H9 (cell line): Measurements from ENCODE around the gene PDE2A. TPM values are rescaled to one million over a fixed set of nuclear protein-coding genes. Genes with fewer than 3 reads are reported as not detected.

Experiments used
- DNase-seq: peaks from one replicate; pipeline ENCODE4 v3.0.0-alpha.2; 2017
- H2AFZ ChIP-seq: one replicate; pipeline ENCODE4 v1.6.1; 2013; ENCODE audit warnings: mild to moderate bottlenecking, low read length, control low read depth, moderate library complexity
- H2AK5ac ChIP-seq: 2 replicates; pipeline ENCODE4 v1.6.1; 2013; ENCODE audit warnings: low read length, control low read depth, mixed read lengths; ENCODE audit not compliant: insufficient read length
- H2BK120ac ChIP-seq: one replicate; pipeline ENCODE4 v1.6.1; 2013; ENCODE audit warnings: low read depth, mild to moderate bottlenecking, low read length, control low read depth, inconsistent platforms; ENCODE audit not compliant: poor library complexity, severe bottlenecking
- H2BK12ac ChIP-seq: 2 replicates; pipeline ENCODE4 v1.6.1; 2013; ENCODE audit warnings: low read length, control low read depth, mixed read lengths, low read depth; ENCODE audit not compliant: insufficient read length
- H2BK15ac ChIP-seq: 2 replicates; pipeline ENCODE4 v1.6.1; 2013; ENCODE audit warnings: low read depth, low read length, control low read depth
- H2BK20ac ChIP-seq: one replicate; pipeline ENCODE4 v1.6.1; 2013; ENCODE audit warnings: low read depth, mild to moderate bottlenecking, low read length, control low read depth, inconsistent platforms; ENCODE audit not compliant: poor library complexity, severe bottlenecking
- H2BK5ac ChIP-seq: 2 replicates; pipeline ENCODE4 v1.6.1; 2013; ENCODE audit warnings: low read length, control low read depth, mixed read lengths; ENCODE audit not compliant: insufficient read length
- H3K14ac ChIP-seq: 2 replicates; pipeline ENCODE4 v1.6.1; 2013; ENCODE audit warnings: low read length, control low read depth; ENCODE audit not compliant: insufficient read depth
- H3K18ac ChIP-seq: 2 replicates; pipeline ENCODE4 v1.6.1; 2013; ENCODE audit warnings: low read depth, mild to moderate bottlenecking, mixed read lengths, low read length, control low read depth; ENCODE audit not compliant: insufficient read length
- H3K23ac ChIP-seq: 2 replicates; pipeline ENCODE4 v1.6.1; 2013; ENCODE audit warnings: low read length, control low read depth, mixed read lengths, low read depth; ENCODE audit not compliant: insufficient read length
- H3K23me2 ChIP-seq: 2 replicates; pipeline ENCODE4 v1.6.1; 2013; ENCODE audit warnings: low read depth, mild to moderate bottlenecking, mixed read lengths, low read length, control low read depth; ENCODE audit not compliant: insufficient read length, poor library complexity, severe bottlenecking
- H3K27ac ChIP-seq: 2 replicates; pipeline ENCODE4 v1.5.1; 2013; ENCODE audit warnings: low read length, control low read depth, mixed read lengths, low read depth; ENCODE audit not compliant: insufficient read length
- H3K27me3 ChIP-seq: 2 replicates; pipeline ENCODE4 v1.6.1; 2013; ENCODE audit warnings: low read length, control low read depth, inconsistent platforms; ENCODE audit not compliant: insufficient read depth
- H3K4ac ChIP-seq: 2 replicates; pipeline ENCODE4 v1.6.1; 2013; ENCODE audit warnings: low read depth, mild to moderate bottlenecking, control low read depth, inconsistent platforms, low read length, moderate library complexity
- H3K4me1 ChIP-seq: 2 replicates; pipeline ENCODE4 v1.6.1; 2013; ENCODE audit warnings: low read length, control low read depth, inconsistent platforms; ENCODE audit not compliant: insufficient read depth
- H3K4me2 ChIP-seq: 2 replicates; pipeline ENCODE4 v1.6.1; 2013; ENCODE audit warnings: low read length, control low read depth, mixed read lengths; ENCODE audit not compliant: insufficient read length, insufficient read depth
- H3K56ac ChIP-seq: 2 replicates; pipeline ENCODE4 v1.6.1; 2013; ENCODE audit warnings: low read depth, mild to moderate bottlenecking, mixed read lengths, low read length, control low read depth; ENCODE audit not compliant: insufficient read length
- H3K79me1 ChIP-seq: 2 replicates; pipeline ENCODE4 v1.6.1; 2013; ENCODE audit warnings: low read depth, mild to moderate bottlenecking, moderate library complexity, low read length, control low read depth, inconsistent platforms; ENCODE audit not compliant: insufficient read depth, poor library complexity, severe bottlenecking
- H3K79me2 ChIP-seq: 2 replicates; pipeline ENCODE4 v1.6.1; 2013; ENCODE audit warnings: low read length, control low read depth, inconsistent platforms; ENCODE audit not compliant: insufficient read depth
- H3K9ac ChIP-seq: 2 replicates; pipeline ENCODE4 v1.6.1; 2013; ENCODE audit warnings: low read length, control low read depth, mixed read lengths; ENCODE audit not compliant: insufficient read length; ENCODE audit errors: extremely low read depth
- H3K9me3 ChIP-seq: one replicate; pipeline ENCODE4 v1.6.1; 2013; ENCODE audit warnings: low read depth, low read length, inconsistent platforms; ENCODE audit not compliant: control insufficient read depth
- H3T11ph ChIP-seq: one replicate; pipeline ENCODE4 v1.6.1; 2013; ENCODE audit warnings: mild to moderate bottlenecking, low read length, control low read depth, inconsistent platforms
- H4K20me1 ChIP-seq: one replicate; pipeline ENCODE4 v1.6.1; 2013; ENCODE audit not compliant: control insufficient read depth, insufficient read length, insufficient read depth
- H4K5ac ChIP-seq: 2 replicates; pipeline ENCODE4 v1.6.1; 2013; ENCODE audit warnings: low read depth, mild to moderate bottlenecking, mixed read lengths, low read length, control low read depth; ENCODE audit not compliant: insufficient read length
- H4K8ac ChIP-seq: replicated peaks from 2 replicates; pipeline ENCODE4 v1.6.1; 2013; ENCODE audit warnings: low read length, control low read depth, mixed read lengths, low read depth; ENCODE audit not compliant: insufficient read length
- H4K91ac ChIP-seq: 2 replicates; pipeline ENCODE4 v1.6.1; 2013; ENCODE audit warnings: low read depth, mild to moderate bottlenecking, moderate library complexity, mixed read lengths, low read length, control low read depth; ENCODE audit not compliant: insufficient read length
- H3K27ac Mint-ChIP-seq, 3 experiments: 2 replicates in 2 of 3; 3 replicates in 1 of 3; pipeline ENCODE4 v1.8.0; 2020 to 2021; ENCODE audit warnings: mixed read lengths in 3 of 3, mild to moderate bottlenecking in 1 of 3, moderate library complexity in 1 of 3
- H3K27me3 Mint-ChIP-seq: 2 replicates; pipeline ENCODE4 v1.8.0; 2021; ENCODE audit warnings: low read depth, mild to moderate bottlenecking, moderate library complexity, mixed read lengths
- H3K36me3 Mint-ChIP-seq, 3 experiments: 2 replicates in 2 of 3; 3 replicates in 1 of 3; pipeline ENCODE4 v1.8.0; 2020 to 2021; ENCODE audit warnings: low read depth in 3 of 3, mixed read lengths in 3 of 3; ENCODE audit not compliant: insufficient read depth in 1 of 3
- H3K4me1 Mint-ChIP-seq, 2 experiments: 2 replicates each; pipeline ENCODE4 v1.8.0; 2020; ENCODE audit warnings: mixed read lengths in 2 of 2
- H3K4me3 Mint-ChIP-seq, 2 experiments: 2 replicates in 1 of 2; 3 replicates in 1 of 2; pipeline ENCODE4 v1.8.0; 2020 to 2021; ENCODE audit warnings: mild to moderate bottlenecking in 2 of 2, mixed read lengths in 2 of 2, moderate library complexity in 1 of 2
- H3K9me3 Mint-ChIP-seq, 2 experiments: 2 replicates in 1 of 2; 3 replicates in 1 of 2; pipeline ENCODE4 v1.8.0; 2020; ENCODE audit warnings: mild to moderate bottlenecking in 2 of 2, mixed read lengths in 2 of 2, moderate library complexity in 1 of 2
- CTCF ChIP-seq: fragments of 200-600 bp; sonication (generic); conservative IDR thresholded peaks from 3 replicates; pipeline ENCODE4 v1.8.0; 2021; ENCODE audit warnings: antibody characterized with exemption, mild to moderate bottlenecking
- WGBS: extraction: QIAGEN DNeasy Blood & Tissue Kit; methylation state at CpG from one replicate; pipeline ENCODE4 v1.1.7; 2013; ENCODE audit warnings: missing lambda C conversion rate, low lambda C conversion rate, mixed read lengths; ENCODE audit not compliant: insufficient read length; ENCODE audit errors: extremely low coverage; 5-methylcytosine and 5-hydroxymethylcytosine counted together
- total RNA-seq: library from RNA; stranded (reverse); gene quantifications from 2 replicates; pipeline ENCODE4 v1.2.1, GENCODE V29; 2021

PDE2A gene
- total RNA-seq, 1 experiment from 2014 or later, result 3.4 TPM

GRCh38 chr11:72718101-72718501, 43.9 kb upstream of the PDE2A start:
- Histone ChIP-seq H3K18ac (no peak overlapping the region), H3K4me1 (no peaks in the 10 kb centered on the region), H3K23ac (no peak overlapping the region), H3K56ac (no peak overlapping the region), H2BK15ac (no peak overlapping the region), H3K23me2 (no peaks in the 10 kb centered on the region), H3K4me2 (no peak overlapping the region), H2BK5ac (no peak overlapping the region), H3K27ac (no peak overlapping the region), H4K20me1 (no peaks in the 10 kb centered on the region), H4K91ac (no peak overlapping the region), H2BK120ac (no peak overlapping the region), H2AK5ac (no peak overlapping the region), H3K9me3 (no peaks in the 10 kb centered on the region), H3K27me3 (no peaks in the 10 kb centered on the region), H3K4ac (no peak overlapping the region), H2AFZ (no peak overlapping the region), H3K79me2 (no peaks in the 10 kb centered on the region; the same call in 1 of the 2 replicates), H3T11ph (no peak overlapping the region), H3K9ac (no peak overlapping the region), H4K8ac (no peak overlapping the region), H3K14ac (no peak overlapping the region), H2BK20ac (no peak overlapping the region), H2BK12ac (no peak overlapping the region), H4K5ac (no peak overlapping the region), H3K79me1 (peaks cover 4% of the 10 kb centered on the region)
- Mint-ChIP-seq H3K9me3 (no peaks in the 10 kb centered on the region), H3K4me1 (peaks cover 13 to 26% of the 10 kb centered on the region in 2 experiments), H3K27ac (peak overlapping the region in 1 of 3 experiments; percentile 91; a peak in 2 of 7 replicates), H3K36me3 (peaks cover 0 to 12% (median 6%) of the 10 kb centered on the region in 3 experiments; a peak in 3 of 7 replicates), H3K4me3 (no peak overlapping the region), H3K27me3 (no peaks in the 10 kb centered on the region)
- DNase-seq, result no peak
- no CpG with 5 or more reads among the region's 9 CpGs for WGBS
- TF ChIP-seq CTCF, result no peak
